T-helper 9 cell (primary cell): Measurements from ENCODE around the gene ARL4C.

Source experiments
- DNase-seq: peaks from one replicate; pipeline ENCODE4 v3.0.0-alpha.2; 2020
- total RNA-seq, 2 donors: gene quantifications; one replicate each; lab custom pipeline; 2026; lab: John Stamatoyannopoulos, UW

ARL4C gene
- total RNA-seq: 696 to 1,407 reads per million in 2 donors

DNA sequence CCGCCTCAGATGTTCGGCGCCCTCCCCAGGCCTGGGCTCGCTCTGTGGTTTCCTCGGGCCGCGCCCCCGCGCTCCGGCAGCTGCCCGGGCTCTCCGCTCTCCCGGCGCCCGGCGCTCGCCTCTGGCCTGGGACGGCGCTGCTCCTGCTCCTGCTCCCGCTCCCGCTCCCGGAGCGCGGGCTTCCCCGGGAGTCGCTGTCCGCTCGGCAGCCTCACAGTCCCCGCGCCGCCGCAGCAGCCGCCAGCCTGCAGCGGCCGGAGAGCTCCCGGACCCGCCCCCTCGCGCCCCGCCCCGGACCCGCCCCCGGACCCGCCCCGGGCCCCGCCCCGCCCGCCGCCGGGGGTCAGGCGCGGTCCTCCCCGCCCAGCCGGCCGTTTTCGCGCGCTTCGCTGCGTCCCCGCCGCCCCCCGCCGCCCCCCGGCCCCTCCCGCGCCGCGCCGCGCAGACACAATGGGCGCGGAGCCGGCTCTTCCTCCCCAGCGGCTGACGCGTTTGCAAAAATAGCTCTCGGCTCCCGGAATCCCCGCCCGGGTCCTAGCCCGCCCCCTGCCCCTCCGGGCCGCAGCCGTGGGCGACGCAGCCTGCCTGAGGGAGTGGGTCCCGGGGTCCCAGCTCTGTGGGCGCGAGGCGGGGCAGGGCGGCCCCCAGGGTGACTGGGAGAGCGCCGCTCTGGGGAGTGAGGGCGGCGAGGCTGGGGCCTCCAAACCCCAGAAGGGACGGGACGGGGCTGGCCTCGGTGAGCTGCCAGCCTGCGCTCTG, at the start of gene ARL4C:
TSS of gene ARL4C (minus strand) at position 247 of the 759 bp plus-strand sequence. CDS start 495 bp downstream, outside the sequence.
- DNase-seq: peak; percentile 67

GRCh38 chr2:234544659-234545611, 48.1 kb upstream of the ARL4C start:
- DNase-seq: peak; percentile 74

GRCh38 chr2:234542742-234543141, 45.9 kb upstream of the ARL4C start:
- DNase-seq: no peak

GRCh38 chr2:234537929-234538328, 41.0 kb upstream of the ARL4C start:
- DNase-seq: no peak

DNA sequence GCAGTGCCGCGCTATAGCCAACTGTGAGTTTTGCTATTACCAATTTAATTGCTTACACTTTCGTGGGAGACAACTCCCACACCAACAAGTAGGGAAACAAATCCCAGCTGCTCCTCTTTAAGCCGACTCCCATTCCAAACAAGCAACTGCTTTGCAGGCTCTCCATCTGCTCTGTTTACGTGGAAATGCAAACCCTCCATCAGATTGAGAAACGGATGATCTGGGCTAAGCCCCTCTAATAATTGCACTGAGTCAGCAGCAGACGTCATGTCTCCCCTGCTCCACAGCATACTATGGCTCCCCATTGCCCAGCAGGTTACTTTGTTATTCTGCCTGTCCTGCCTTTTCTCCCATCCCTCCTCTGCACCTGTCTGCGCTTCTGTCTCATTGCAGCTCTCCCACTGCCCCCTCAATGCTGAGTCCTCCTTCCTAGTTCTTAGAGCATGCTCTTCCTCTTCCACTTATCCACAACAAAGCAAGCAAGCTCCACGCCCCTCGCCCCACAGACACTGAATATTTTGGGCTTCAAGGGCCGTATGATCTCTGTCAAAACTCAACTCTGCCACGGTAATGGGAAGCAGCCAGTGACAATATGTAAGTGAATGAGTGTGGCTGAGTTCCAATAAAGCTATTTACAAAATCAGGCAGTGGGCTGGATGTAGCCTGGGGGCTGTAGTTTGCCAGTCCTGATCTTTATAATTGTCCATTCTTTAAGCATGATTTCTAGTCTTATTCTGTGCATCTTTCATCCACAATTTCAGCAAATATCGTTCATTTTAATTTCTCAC, 39.5 kb upstream of the ARL4C start:
- DNase-seq: no peak

- DNase-seq: no peak
Measured at GRCh38 chr2:234535464-234535863, 38.6 kb upstream of the ARL4C start.

GRCh38 chr2:234534515-234534914, 37.6 kb upstream of the ARL4C start:
- DNase-seq: no peak

- DNase-seq: no peak
Measured at GRCh38 chr2:234533626-234534025, 36.7 kb upstream of the ARL4C start.

GRCh38 chr2:234528410-234529148, 31.7 kb upstream of the ARL4C start:
- no peak for DNase-seq

GRCh38 chr2:234526711-234527110, 29.8 kb upstream of the ARL4C start:
- no peak for DNase-seq

DNA sequence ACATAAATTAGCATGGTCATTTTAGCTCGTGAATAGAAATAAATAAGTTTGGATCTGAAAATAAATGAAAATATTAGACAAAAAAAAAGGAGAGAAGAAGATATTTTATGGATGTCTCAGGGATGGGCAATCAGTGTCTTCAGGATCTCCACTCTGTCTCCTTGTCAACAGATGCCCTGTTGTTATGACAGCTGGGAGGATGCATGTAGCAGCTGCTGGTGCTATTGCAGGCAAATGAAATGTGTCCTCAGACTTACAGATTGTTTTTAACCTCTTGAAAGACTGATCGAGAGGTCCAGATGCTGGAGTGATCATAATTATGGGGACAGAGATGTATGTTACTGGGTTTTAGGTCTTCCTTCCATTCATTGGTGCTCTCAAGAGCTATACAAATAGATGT, 24.7 kb upstream of the ARL4C start:
- no peak for DNase-seq

DNA sequence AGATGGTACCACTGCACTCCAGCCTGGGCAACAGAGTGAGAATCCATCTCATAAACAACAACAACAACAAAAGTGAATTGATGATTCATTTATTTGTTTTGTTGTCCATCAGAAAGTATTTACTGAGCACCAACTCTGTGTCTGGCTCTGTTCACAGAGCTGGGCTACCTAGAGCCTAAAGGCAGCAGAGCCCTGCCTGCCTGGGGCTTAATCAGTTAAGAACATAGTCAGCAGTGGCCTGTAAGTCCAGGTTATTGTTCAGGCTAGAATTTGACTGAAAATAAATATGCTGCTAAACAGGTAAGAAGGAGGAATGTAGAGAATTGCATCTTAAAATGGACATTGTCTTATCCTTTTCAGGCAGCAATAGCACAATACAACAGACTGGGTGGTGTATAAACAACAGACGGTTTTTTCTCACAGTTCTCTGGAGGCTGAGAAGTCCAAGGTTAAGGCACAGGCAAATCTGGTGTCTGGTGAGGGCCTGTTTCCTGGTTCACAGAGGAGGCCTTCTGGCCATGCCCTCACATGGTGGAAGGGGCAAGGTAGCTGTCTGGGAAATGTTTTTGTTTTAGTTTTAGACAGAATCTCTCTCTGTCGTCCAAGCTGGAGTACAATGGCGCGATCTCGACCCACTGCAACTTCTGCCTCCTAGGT, 22.2 kb upstream of the ARL4C start:
- DNase-seq: no peak

GRCh38 chr2:234517971-234518370, 21.1 kb upstream of the ARL4C start:
- DNase-seq: no peak

GRCh38 chr2:234514873-234515638, 18.2 kb upstream of the ARL4C start:
- no peak for DNase-seq

DNA sequence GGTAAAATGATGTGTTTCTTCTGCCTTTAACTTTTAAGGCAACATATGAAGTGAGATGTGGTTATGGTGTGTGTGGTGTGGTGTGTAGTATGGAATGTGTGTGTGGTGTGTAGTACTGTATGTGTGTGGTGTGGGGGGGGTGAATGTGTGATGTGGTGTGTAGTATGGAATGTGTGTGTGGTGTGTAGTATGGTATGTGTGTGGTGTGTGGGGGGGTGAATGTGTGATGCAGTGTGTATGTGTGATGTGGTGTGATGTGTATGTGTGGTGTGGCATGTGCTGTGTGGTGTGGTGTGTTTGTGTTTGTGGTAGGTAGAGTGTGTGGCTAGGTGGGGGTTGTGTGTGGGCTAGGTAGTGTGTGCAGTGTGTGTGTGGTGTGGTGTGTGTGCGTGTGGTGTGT, 17.2 kb upstream of the ARL4C start:
- no peak for DNase-seq

DNA sequence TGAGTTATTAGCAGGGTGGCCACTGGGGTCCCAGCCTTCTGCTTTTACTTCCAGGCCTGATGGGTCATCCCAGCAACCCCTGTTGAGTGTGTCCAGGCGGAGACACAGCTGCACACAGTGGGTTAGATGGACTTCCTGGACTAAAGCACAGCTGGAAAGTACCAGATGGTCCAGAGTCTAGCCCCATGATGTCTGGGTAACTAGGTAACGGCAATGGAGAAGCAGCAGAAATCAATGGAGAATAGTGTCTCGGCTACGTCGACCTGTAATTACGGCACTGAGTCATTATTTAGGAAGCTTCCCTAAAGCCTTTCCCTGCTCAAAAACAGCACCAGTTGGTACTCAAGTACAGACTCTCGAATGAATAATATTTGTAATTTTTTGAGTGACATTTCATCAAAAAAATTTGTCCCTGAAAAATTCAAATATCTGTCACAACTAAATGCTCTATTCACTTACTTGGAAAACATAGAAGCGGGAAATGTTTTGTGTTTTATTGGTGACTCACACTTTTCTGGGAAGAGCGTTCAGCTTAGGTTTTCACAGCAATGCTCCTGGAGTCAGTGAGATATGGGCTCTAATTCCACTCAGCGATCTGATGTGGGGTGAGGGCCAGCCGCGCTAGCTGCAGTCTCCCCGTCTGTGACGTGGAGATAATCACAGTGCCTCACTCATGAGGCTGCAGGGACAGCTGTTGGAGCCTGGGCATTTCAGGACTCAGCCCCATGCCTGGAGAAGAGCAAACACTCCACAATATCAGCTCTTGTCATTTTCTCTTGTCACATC, 16.2 kb upstream of the ARL4C start:
- no peak for DNase-seq

DNA sequence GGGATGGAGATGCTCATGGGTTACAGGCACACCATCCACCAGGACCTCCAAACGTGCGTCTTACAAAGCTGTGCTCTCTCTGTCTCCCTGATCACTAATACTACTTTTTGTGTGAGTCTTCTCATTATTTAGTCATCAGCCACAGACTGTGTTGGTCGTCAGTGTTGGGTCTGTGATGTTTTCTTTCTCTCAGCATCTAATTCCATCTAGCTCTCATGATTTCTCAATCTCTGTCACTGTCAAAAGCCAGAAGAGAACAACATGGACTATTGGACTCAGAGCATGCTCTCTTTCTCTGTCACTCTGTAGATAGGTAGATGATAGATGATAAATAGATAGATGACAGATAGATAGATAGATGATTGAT, 6.0 kb upstream of the ARL4C start:
- DNase-seq: no peak

DNA sequence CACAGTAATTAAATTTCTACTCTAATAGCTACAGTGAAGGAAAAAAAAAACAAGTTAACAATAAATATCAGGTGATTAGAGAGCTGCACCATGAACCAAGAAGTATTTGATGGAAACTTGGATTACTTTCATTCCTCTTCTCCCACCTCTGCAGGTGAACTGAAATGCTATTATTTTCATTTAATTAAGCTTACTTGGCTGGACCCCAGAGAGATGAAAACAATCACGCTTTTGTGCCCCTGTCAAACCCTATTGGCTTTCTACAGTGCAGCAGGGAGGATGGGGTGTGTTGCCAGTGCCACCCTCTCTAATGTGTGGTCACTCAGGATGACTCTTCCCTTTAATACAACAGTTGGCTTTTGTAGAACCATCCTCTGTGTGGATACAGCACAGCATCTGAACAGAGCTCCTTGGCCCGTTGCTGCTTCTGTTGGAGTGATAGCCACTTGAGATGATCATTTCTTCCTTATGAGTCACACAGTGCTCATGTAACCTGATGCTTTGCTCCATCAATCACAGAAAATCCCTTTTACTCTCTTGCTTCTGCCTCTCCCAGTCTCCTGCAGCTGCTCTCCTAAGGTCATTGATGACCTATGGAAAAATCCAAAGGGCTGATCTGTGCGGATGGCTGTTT, 5.5 kb upstream of the ARL4C start:
- no peak for DNase-seq

DNA sequence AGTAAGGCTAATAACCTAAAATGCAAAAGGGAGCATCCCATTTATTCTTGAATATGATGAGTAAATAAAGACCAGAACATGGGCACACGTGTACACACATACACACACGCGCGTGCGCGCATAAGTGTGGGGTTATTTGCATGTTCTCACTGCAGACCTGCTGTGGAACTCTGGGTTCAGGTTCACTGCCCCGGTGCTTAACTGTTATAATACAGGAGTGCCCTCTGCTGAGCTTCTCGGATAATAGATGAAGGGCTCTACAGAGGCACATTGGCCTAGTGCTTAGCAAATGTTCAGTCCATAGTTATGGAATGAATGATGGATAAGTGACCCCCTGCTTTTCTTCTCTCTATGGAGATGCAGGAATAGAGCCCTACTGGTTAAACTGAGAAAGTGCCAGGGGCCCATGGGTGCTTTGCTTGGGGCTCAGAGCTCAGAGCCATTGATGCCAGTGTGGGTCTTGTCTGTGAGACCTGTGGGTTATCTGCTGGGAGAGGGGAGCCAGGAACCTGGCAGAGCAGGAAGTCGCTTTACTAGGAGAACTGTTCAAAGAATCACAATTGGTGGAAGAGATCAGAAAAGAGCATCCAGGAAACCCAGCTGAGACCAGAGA, 3.6 kb upstream of the ARL4C start:
- DNase-seq: peak; percentile 53
